Loucy (cell line): ENCODE measurements around the gene TENM4.

ENCODE experiments used
- H2AFZ ChIP-seq: fragments of 200-600 bp; sonication (generic); 2 replicates; pipeline ENCODE4 v1.6.0; 2016; ENCODE audit warnings: antibody characterized with exemption, mild to moderate bottlenecking, low read length, moderate library complexity
- H3F3A ChIP-seq: fragments of 200-600 bp; 2 replicates; pipeline ENCODE4 v1.6.0; 2016; ENCODE audit warnings: antibody characterized with exemption, low read depth, mild to moderate bottlenecking
- H3K27me3 ChIP-seq: fragments of 200-600 bp; sonication (generic); 2 replicates; pipeline ENCODE4 v1.6.1; 2014; ENCODE audit warnings: low read length, mild to moderate bottlenecking; ENCODE audit not compliant: insufficient read depth, poor library complexity, severe bottlenecking
- H3K36me3 ChIP-seq: fragments of 200-600 bp; sonication (generic); 2 replicates; pipeline ENCODE4 v1.6.1; 2016; ENCODE audit warnings: low read length; ENCODE audit not compliant: insufficient read depth
- H3K4me1 ChIP-seq: fragments of 200-600 bp; sonication (generic); 2 replicates; pipeline ENCODE4 v1.5.1; 2014; ENCODE audit warnings: low read length, mild to moderate bottlenecking; ENCODE audit not compliant: insufficient read depth, poor library complexity, severe bottlenecking
- H3K4me2 ChIP-seq: fragments of 200-600 bp; sonication (generic); 2 replicates; pipeline ENCODE4 v1.6.0; 2014; ENCODE audit warnings: antibody characterized with exemption, low read length, low read depth, mild to moderate bottlenecking; ENCODE audit not compliant: poor library complexity, severe bottlenecking
- H3K4me3 ChIP-seq: fragments of 200-600 bp; sonication (generic); 2 replicates; pipeline ENCODE4 v1.5.1; 2014; ENCODE audit warnings: low read length, mild to moderate bottlenecking, mixed read lengths; ENCODE audit not compliant: poor library complexity, severe bottlenecking
- H3K79me2 ChIP-seq: fragments of 200-600 bp; sonication (generic); 2 replicates; pipeline ENCODE4 v1.6.1; 2014; ENCODE audit warnings: low read length; ENCODE audit not compliant: insufficient read depth
- H3K9ac ChIP-seq: fragments of 200-600 bp; sonication (generic); 2 replicates; pipeline ENCODE4 v1.6.0; 2014; ENCODE audit warnings: mild to moderate bottlenecking, low read depth, low read length, moderate library complexity; ENCODE audit not compliant: poor library complexity, severe bottlenecking
- H3K9me2 ChIP-seq: fragments of 200-600 bp; sonication (generic); replicated peaks from 2 replicates; pipeline ENCODE4 v1.6.1; 2016; ENCODE audit warnings: low read depth, low read length, mixed read lengths
- H3K9me3 ChIP-seq: fragments of 200-600 bp; sonication (generic); 2 replicates; pipeline ENCODE4 v1.6.1; 2014; ENCODE audit warnings: mild to moderate bottlenecking, antibody characterized with exemption, low read length, low read depth; ENCODE audit not compliant: insufficient read depth
- H4K20me1 ChIP-seq: fragments of 200-600 bp; sonication (generic); 2 replicates; pipeline ENCODE4 v1.6.0; 2014; ENCODE audit warnings: antibody characterized with exemption, low read length, mild to moderate bottlenecking; ENCODE audit not compliant: insufficient read depth, poor library complexity, severe bottlenecking
- CTCF ChIP-seq: fragments of 200-600 bp; sonication (generic); conservative IDR thresholded peaks from 2 replicates; pipeline ENCODE4 v1.5.1; 2014; ENCODE audit warnings: mild to moderate bottlenecking, antibody characterized with exemption, low read length
- EZH2phosphoT487 ChIP-seq: fragments of 200-600 bp; IDR thresholded peaks from 2 replicates; pipeline ENCODE4 v1.6.1; 2018; ENCODE audit warnings: antibody characterized with exemption, mild to moderate bottlenecking, moderate library complexity, borderline replicate concordance

Gene TENM4

GRCh38 chr11:79050786-79051185, 390.0 kb downstream of the TENM4 start:
- H3K9me2 ChIP-seq, result no peaks in the 10 kb centered on the region
- TF ChIP-seq CTCF (no peak), EZH2phosphoT487 (no peak)
- no peaks in the 10 kb centered on the region for H3K9me3 ChIP-seq
- H3K4me1 ChIP-seq, result no peaks in the 10 kb centered on the region
- no peaks in the 10 kb centered on the region for H3F3A ChIP-seq
- H3K4me2 ChIP-seq, result no peak overlapping the region
- no peaks in the 10 kb centered on the region for H3K27me3 ChIP-seq
- no peaks in the 10 kb centered on the region for H3K36me3 ChIP-seq
- H4K20me1 ChIP-seq, result no peaks in the 10 kb centered on the region
- H3K9ac ChIP-seq, result no peak overlapping the region
- no peak overlapping the region for H2AFZ ChIP-seq
- no peaks in the 10 kb centered on the region for H3K79me2 ChIP-seq
- H3K4me3 ChIP-seq, result no peak overlapping the region

- H3K36me3 ChIP-seq, result no peaks in the 10 kb centered on the region
- no peak for TF ChIP-seq EZH2phosphoT487
- no peak for TF ChIP-seq CTCF
- H2AFZ ChIP-seq, result no peak overlapping the region
- no peaks in the 10 kb centered on the region for H3K9me2 ChIP-seq
- H3K9me3 ChIP-seq, result no peaks in the 10 kb centered on the region
- H3F3A ChIP-seq, result no peaks in the 10 kb centered on the region
- H3K27me3 ChIP-seq, result no peaks in the 10 kb centered on the region
- H3K4me2 ChIP-seq, result no peak overlapping the region
- no peaks in the 10 kb centered on the region for H4K20me1 ChIP-seq
- no peaks in the 10 kb centered on the region for H3K79me2 ChIP-seq
- H3K4me1 ChIP-seq, result no peaks in the 10 kb centered on the region
- H3K9ac ChIP-seq, result no peak overlapping the region
- H3K4me3 ChIP-seq, result no peak overlapping the region
Measured at GRCh38 chr11:79049741-79050179, 391.1 kb downstream of the TENM4 start.

DNA sequence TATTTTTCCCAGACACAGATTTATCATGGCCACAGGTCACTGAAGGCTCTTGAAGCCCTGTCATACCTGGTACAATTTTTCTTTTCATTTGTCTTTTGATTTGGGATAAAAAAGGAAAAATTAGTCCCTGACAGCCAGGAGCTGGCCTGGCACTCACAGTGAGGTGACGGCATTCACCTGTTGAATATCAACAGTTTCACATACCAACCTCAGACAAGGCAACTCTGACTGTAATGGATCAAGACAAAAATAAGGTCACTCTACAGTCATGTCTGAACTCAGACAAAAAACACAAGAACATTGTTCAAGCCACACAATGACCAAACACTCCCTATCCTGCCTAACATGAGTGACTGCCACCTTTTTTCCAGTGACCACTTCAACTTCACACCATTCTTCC, 392.9 kb downstream of the TENM4 start:
- Histone ChIP-seq H3K4me3 (no peak overlapping the region), H2AFZ (no peak overlapping the region), H3F3A (no peaks in the 10 kb centered on the region), H3K27me3 (no peaks in the 10 kb centered on the region), H3K9me3 (no peaks in the 10 kb centered on the region), H3K4me1 (no peaks in the 10 kb centered on the region), H3K9me2 (no peaks in the 10 kb centered on the region), H3K9ac (no peak overlapping the region), H3K4me2 (no peak overlapping the region), H3K36me3 (no peaks in the 10 kb centered on the region), H4K20me1 (no peaks in the 10 kb centered on the region), H3K79me2 (no peaks in the 10 kb centered on the region)
- TF ChIP-seq CTCF (no peak), EZH2phosphoT487 (no peak)
